HepG2 (cell line): ENCODE data around the gene TJAP1. TPM values are rescaled to one million over a fixed set of nuclear protein-coding genes. Genes with fewer than 3 reads are reported as not detected.

Experiments used
- ETV5 ChIP-seq: IDR thresholded peaks from 2 replicates; pipeline ENCODE4 v1.6.1; 2018; ENCODE audit warnings: missing biosample characterization, missing genetic modification reagents, inconsistent platforms, borderline replicate concordance
- FOXA1 ChIP-seq, 2 experiments: fragments of 450-650 bp in 1 of 2; sonication (generic) in 1 of 2; formaldehyde crosslinking in 1 of 2; IDR thresholded peaks; 2 replicates each; pipeline versions ENCODE4 v1.4.0 to v1.6.1; 2016 to 2020; ENCODE audit warnings: missing genetic modification reagents in 1 of 2
- HDAC1 ChIP-seq: sonication (generic); formaldehyde crosslinking; IDR thresholded peaks from 2 replicates; pipeline ENCODE4 v1.5.1; 2020; ENCODE audit warnings: mild to moderate bottlenecking, missing genetic modification reagents
- HHEX ChIP-seq: IDR thresholded peaks from 2 replicates; pipeline ENCODE4 v1.6.1; 2016; ENCODE audit warnings: control low read depth
- PHF5A ChIP-seq: IDR thresholded peaks from one replicate; pipeline ENCODE4 v1.6.1; 2018; ENCODE audit warnings: low read depth, missing genetic modification reagents; ENCODE audit not compliant: unreplicated experiment
- PLRG1 ChIP-seq: fragments of 450-650 bp; conservative IDR thresholded peaks from 2 replicates; pipeline ENCODE4 v1.6.1; 2016
- POLR2AphosphoS5 ChIP-seq: IDR thresholded peaks from 2 replicates; pipeline ENCODE4 v1.6.1; 2012; ENCODE audit warnings: low read depth, low read length
- SALL1 ChIP-seq: sonication (generic); formaldehyde crosslinking; IDR thresholded peaks from 2 replicates; pipeline ENCODE4 v1.8.0; 2022; ENCODE audit warnings: mild to moderate bottlenecking, missing genetic modification reagents
- SOX6 ChIP-seq, 2 experiments: fragments of 450-650 bp in 1 of 2; sonication (generic) in 1 of 2; formaldehyde crosslinking in 1 of 2; IDR thresholded peaks; 2 replicates each; pipeline versions ENCODE4 v1.4.0 to v1.6.1; 2017 to 2020; ENCODE audit warnings: antibody characterized with exemption in 1 of 2, mild to moderate bottlenecking in 1 of 2, missing genetic modification reagents in 1 of 2
- ZFP36 ChIP-seq: fragments of 150-350 bp; IDR thresholded peaks from 2 replicates; pipeline ENCODE4 v1.6.1; 2018; ENCODE audit warnings: borderline replicate concordance, low read length, low read depth; ENCODE audit not compliant: partially characterized antibody
- ZFP37 ChIP-seq: sonication (generic); formaldehyde crosslinking; IDR thresholded peaks from 2 replicates; pipeline ENCODE4 v1.4.0; 2020; ENCODE audit warnings: missing genetic modification reagents, borderline replicate concordance
- ZNF143 ChIP-seq: sonication (generic); formaldehyde crosslinking; IDR thresholded peaks from 2 replicates; pipeline ENCODE4 v1.4.0; 2020; ENCODE audit warnings: missing genetic modification reagents
- ZNF256 ChIP-seq: sonication (generic); formaldehyde crosslinking; conservative IDR thresholded peaks from 2 replicates; pipeline ENCODE4 v1.4.0; 2020; ENCODE audit warnings: missing genetic modification reagents
- polyA plus RNA-seq, 8 experiments: library from polyadenylated mRNA; depleted of rRNA in 3 of 8; stranded (reverse) in 7 of 8; unstranded in 1 of 8; fragments of >200 nt; fragmentation: Illumina TruSeq in 4 of 8; extraction: Trizol in 4 of 8; gene quantifications; 2 replicates each; pipeline versions ENCODE4 v1.2.1 to v1.2.3, GENCODE V29; 2011 to 2016; ENCODE audit warnings: low read depth in 4 of 8, missing spikeins in 1 of 8, mixed read lengths in 1 of 8; ENCODE audit not compliant: insufficient read depth in 1 of 8
- total RNA-seq, 5 experiments: library from RNA; depleted of rRNA; stranded (reverse); fragments of >200 nt; fragmentation: Illumina TruSeq; extraction: Trizol; gene quantifications; 2 replicates each; pipeline ENCODE4 v1.2.3, GENCODE V29; 2016; ENCODE audit warnings: low read depth in 1 of 5
- TF ChIP-seq, protein P1 (sequence below): sonication (generic); formaldehyde crosslinking; IDR thresholded peaks from 2 replicates; pipeline ENCODE4 v1.5.0; 2020; ENCODE audit warnings: mild to moderate bottlenecking, missing genetic modification reagents
- TF ChIP-seq, protein P2 (sequence below), 2 experiments: IDR thresholded peaks; 2 replicates each; pipeline ENCODE4 v1.6.1; 2011 to 2012; ENCODE audit warnings: low read length in 2 of 2, borderline replicate concordance in 1 of 2, low read depth in 1 of 2, mild to moderate bottlenecking in 1 of 2, moderate library complexity in 1 of 2
- TF ChIP-seq, protein P3 (sequence below): sonication (generic); formaldehyde crosslinking; IDR thresholded peaks from 2 replicates; pipeline ENCODE4 v1.8.0; 2022; ENCODE audit warnings: mild to moderate bottlenecking, missing genetic modification reagents, borderline replicate concordance
- TF ChIP-seq, protein P4 (sequence below): sonication (generic); formaldehyde crosslinking; IDR thresholded peaks from 2 replicates; pipeline ENCODE4 v1.8.1; 2023; ENCODE audit warnings: missing genetic modification reagents, mild to moderate bottlenecking, borderline replicate concordance
- TF ChIP-seq, protein P5 (sequence below): sonication (generic); formaldehyde crosslinking; conservative IDR thresholded peaks from 2 replicates; pipeline ENCODE4 v1.4.0; 2020; ENCODE audit warnings: missing genetic modification reagents
- TF ChIP-seq, protein P6 (sequence below): sonication (generic); formaldehyde crosslinking; IDR thresholded peaks from 2 replicates; pipeline ENCODE4 v1.4.0; 2020; ENCODE audit warnings: missing genetic modification reagents

The TJAP1 gene
- total and polyA plus RNA-seq, 2 of the 13 experiments (the other 11 are each of a cell fraction or from before 2014, with no cell fraction given), result 15.7 to 41.6 TPM

DNA sequence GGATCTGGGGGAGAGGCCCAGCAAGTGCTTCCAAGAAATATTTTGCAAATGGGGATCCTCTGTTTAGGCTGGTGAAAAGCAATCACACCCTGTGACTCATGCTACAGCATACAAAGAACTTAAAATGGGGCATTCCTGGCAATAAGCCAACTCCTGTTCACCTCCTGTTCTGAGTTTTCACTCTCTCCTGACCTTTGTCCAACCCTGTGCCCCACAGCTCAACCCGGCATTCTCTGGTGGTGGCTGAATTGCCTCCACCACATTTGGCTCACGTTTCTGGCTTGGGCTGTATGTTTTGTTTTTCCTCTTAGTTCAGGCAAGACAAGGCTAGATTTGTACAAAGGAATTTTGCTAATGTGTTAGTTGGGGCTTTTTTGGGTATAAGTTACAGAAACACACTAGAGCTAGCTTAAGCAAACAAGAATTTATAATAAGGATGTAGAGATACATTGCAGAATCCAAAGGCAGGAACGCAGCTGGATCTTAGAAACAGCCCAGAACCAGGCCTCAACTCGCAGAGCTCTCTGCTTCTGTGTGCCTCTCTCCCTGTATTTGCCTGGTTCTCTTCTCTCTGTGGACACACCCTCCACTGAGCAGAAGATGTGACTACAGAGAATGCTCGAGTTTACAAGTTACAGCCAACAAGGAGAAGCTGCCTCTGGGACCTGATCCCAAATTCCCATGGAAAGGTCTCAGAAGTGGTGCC, 40.6 kb upstream of the TJAP1 start (continued):
- TF ChIP-seq, protein P1, sequence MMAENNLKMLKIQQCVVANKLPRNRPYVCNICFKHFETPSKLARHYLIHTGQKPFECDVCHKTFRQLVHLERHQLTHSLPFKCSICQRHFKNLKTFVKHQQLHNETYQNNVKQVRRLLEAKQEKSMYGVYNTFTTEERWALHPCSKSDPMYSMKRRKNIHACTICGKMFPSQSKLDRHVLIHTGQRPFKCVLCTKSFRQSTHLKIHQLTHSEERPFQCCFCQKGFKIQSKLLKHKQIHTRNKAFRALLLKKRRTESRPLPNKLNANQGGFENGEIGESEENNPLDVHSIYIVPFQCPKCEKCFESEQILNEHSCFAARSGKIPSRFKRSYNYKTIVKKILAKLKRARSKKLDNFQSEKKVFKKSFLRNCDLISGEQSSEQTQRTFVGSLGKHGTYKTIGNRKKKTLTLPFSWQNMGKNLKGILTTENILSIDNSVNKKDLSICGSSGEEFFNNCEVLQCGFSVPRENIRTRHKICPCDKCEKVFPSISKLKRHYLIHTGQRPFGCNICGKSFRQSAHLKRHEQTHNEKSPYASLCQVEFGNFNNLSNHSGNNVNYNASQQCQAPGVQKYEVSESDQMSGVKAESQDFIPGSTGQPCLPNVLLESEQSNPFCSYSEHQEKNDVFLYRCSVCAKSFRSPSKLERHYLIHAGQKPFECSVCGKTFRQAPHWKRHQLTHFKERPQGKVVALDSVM (CRISPR knock-in tag), result 0 out of 2 replicates have a peak, but pooled peaks have one; percentile 16
- peak; percentile 93 for TF ChIP-seq SALL1 (CRISPR knock-in tag)
- TF ChIP-seq, protein P2, sequence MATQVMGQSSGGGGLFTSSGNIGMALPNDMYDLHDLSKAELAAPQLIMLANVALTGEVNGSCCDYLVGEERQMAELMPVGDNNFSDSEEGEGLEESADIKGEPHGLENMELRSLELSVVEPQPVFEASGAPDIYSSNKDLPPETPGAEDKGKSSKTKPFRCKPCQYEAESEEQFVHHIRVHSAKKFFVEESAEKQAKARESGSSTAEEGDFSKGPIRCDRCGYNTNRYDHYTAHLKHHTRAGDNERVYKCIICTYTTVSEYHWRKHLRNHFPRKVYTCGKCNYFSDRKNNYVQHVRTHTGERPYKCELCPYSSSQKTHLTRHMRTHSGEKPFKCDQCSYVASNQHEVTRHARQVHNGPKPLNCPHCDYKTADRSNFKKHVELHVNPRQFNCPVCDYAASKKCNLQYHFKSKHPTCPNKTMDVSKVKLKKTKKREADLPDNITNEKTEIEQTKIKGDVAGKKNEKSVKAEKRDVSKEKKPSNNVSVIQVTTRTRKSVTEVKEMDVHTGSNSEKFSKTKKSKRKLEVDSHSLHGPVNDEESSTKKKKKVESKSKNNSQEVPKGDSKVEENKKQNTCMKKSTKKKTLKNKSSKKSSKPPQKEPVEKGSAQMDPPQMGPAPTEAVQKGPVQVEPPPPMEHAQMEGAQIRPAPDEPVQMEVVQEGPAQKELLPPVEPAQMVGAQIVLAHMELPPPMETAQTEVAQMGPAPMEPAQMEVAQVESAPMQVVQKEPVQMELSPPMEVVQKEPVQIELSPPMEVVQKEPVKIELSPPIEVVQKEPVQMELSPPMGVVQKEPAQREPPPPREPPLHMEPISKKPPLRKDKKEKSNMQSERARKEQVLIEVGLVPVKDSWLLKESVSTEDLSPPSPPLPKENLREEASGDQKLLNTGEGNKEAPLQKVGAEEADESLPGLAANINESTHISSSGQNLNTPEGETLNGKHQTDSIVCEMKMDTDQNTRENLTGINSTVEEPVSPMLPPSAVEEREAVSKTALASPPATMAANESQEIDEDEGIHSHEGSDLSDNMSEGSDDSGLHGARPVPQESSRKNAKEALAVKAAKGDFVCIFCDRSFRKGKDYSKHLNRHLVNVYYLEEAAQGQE (IDR thresholded peaks at IDR 0.05; ENCODE audit: borderline replicate concordance in 1 of 2, low read depth in 1 of 2, low read length in 2 of 2), result peak in 1 of 2 experiments; percentile 21; a peak in 1 of 4 replicates
- TF ChIP-seq ZNF256 (CRISPR knock-in tag), result no peak
- peak; percentile 56; the same call in 1 of the 2 replicates for TF ChIP-seq HDAC1 (CRISPR knock-in tag)
- TF ChIP-seq, protein P3, sequence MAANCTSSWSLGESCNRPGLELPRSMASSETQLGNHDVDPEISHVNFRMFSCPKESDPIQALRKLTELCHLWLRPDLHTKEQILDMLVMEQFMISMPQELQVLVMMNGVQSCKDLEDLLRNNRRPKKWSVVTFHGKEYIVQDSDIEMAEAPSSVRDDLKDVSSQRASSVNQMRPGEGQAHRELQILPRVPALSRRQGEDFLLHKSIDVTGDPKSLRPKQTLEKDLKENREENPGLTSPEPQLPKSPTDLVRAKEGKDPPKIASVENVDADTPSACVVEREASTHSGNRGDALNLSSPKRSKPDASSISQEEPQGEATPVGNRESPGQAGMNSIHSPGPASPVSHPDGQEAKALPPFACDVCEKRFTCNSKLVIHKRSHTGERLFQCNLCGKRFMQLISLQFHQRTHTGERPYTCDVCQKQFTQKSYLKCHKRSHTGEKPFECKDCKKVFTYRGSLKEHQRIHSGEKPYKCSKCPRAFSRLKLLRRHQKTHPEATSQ (CRISPR knock-in tag), result peak; percentile 64; the same call in 1 of the 2 replicates
- TF ChIP-seq ZFP37 (CRISPR knock-in tag), result no peak
- TF ChIP-seq, protein P4, sequence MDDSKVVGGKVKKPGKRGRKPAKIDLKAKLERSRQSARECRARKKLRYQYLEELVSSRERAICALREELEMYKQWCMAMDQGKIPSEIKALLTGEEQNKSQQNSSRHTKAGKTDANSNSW (CRISPR knock-in tag), result no peak
- TF ChIP-seq SOX6 (IDR thresholded peaks at IDR 0.05), result no peak
- peak; percentile 96 for TF ChIP-seq SOX6 (CRISPR knock-in tag; IDR thresholded peaks at IDR 0.05)
- peak; percentile 79 for TF ChIP-seq HHEX (CRISPR knock-in tag)
- peak; percentile 55 for TF ChIP-seq PHF5A (CRISPR knock-in tag)
- TF ChIP-seq ZNF143, result peak; percentile 39; the same call in 1 of the 2 replicates
- TF ChIP-seq ETV5 (CRISPR knock-in tag), result peak; percentile 69; the same call in 1 of the 2 replicates
- TF ChIP-seq ZFP36, result no peak
- peak; percentile 52; the same call in 1 of the 2 replicates for TF ChIP-seq POLR2AphosphoS5
- no peak for TF ChIP-seq FOXA1 (IDR thresholded peaks at IDR 0.05)
- TF ChIP-seq FOXA1 (CRISPR knock-in tag; IDR thresholded peaks at IDR 0.05), result no peak; the same call in 1 of the 2 replicates
- TF ChIP-seq, protein P5, sequence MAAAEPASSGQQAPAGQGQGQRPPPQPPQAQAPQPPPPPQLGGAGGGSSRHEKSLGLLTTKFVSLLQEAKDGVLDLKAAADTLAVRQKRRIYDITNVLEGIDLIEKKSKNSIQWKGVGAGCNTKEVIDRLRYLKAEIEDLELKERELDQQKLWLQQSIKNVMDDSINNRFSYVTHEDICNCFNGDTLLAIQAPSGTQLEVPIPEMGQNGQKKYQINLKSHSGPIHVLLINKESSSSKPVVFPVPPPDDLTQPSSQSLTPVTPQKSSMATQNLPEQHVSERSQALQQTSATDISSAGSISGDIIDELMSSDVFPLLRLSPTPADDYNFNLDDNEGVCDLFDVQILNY (CRISPR knock-in tag), result no peak
- TF ChIP-seq, protein P6, sequence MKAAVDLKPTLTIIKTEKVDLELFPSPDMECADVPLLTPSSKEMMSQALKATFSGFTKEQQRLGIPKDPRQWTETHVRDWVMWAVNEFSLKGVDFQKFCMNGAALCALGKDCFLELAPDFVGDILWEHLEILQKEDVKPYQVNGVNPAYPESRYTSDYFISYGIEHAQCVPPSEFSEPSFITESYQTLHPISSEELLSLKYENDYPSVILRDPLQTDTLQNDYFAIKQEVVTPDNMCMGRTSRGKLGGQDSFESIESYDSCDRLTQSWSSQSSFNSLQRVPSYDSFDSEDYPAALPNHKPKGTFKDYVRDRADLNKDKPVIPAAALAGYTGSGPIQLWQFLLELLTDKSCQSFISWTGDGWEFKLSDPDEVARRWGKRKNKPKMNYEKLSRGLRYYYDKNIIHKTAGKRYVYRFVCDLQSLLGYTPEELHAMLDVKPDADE (CRISPR knock-in tag), result no peak
- TF ChIP-seq PLRG1, result no peak
